ENCODE data around the gene NME3.
"Not testable (repeated sequence)": the region's sequence is repeated elsewhere in the genome, so short reads cannot be mapped to it uniquely, and the experiment has no call there.

NME3 gene

GRCh38 chr16:1771188-1771863, at the start of gene NME3:
TSS of gene NME3 (minus strand) at chr16:1771543. CDS start at chr16:1771534, 9 bp downstream.
- FAIRE-seq: no peak

GRCh38 chr16:1820946-1821290, 49.6 kb upstream of the NME3 start:
- no peak for FAIRE-seq

GRCh38 chr16:1820096-1820945, 49.0 kb upstream of the NME3 start:
- FAIRE-seq: no peak

DNA sequence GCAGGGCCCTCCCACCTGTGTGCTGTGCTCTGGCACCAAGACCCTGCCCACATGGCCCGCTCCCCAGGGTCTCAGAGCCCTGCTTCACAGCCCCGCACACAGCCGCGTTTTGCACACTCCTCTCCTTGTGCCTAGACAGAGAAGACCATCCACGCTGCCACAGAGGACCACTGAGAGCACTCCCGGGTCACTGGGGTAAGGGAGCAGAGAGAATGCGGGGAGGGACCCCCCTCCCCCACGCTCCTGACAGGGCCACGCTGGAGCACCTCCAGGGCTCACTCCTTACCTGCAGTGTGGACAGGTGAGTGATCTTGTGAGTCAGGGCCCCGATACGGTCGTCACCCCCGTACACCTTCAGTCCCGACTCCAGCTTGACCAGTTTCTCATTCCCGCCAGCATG, 48.3 kb upstream of the NME3 start:
- FAIRE-seq: no peak

GRCh38 chr16:1818873-1819525, 47.7 kb upstream of the NME3 start:
- no peak for FAIRE-seq

GRCh38 chr16:1818204-1818872, 47.0 kb upstream of the NME3 start:
- FAIRE-seq: no peak

DNA sequence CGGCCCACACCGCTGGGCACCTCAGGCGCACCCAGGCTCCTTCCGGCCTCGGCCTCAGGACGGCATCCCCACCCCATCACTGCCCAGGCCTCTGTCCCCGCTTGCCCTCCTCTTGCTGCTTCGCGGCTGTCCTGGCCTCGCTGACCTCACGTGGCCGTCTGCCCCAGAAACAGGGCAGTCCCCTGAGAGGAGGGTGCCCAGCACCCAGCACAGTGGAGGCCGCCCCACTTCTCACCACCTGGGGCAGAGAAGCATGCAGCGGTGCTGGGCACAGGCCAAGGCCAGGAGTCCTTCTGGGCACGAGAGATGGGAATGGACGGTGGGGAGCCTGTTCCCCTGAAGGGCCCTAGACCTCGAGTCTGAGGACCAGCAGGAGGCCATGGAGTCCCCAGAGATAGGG, 46.4 kb upstream of the NME3 start:
- FAIRE-seq: no peak

DNA sequence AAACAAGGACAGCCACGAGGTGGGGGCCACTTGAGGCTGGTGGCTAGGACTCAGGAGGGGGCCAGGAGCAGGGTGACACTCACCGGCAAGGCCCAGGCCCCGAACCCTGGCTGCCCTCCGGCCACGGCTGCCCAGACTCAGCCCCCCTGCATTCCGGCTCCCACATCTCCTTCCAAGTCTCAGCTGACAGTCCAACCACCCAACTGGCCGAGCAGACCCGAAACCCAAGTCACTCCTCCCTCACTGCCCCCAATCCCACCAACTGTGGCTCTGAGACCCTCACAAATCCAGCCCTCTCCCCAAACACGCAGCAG, 45.9 kb upstream of the NME3 start:
- FAIRE-seq: no peak

DNA sequence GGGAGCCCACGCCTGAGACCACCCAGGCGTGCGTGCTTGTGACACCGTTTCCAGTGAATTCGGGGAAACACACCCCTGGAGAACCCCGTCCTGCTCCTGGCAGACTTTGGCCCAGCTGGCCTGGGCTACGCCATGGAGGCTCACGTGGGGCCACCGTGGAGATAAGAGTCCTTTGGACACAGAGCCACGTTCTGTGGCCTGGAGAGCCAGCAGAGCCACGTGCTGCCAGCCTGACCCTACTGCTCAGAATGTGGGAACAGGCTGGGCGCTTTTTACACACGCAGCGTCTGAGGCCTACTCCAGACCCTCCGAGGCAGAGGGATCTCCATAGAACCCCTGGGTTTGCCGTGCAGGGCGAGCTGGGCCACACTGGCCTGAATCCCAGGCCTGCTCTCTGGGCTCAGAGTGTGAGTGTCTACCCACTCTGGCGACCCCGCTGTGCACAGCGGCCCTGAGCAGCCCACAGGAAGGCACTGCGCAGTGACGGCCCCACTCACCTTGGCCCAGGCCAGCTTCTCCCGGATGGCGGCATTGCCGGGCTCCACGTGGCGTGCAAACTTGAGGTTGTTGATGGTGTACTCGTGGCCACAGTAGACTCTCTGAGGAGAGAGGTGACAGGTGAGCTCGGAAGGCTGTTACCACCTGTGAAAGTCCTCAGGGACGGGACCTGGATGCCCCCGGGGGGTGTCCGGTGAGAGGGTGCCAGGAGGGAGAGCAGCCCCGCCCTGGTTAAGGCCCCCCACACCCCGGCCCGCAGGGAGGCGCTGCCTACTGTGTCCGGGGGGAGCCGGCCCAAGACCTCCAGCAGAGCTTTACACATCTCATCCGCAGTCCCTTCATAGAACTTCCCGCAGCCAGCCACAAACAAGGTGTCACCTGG, 45.3 kb upstream of the NME3 start:
- FAIRE-seq: no peak

GRCh38 chr16:1815461-1815860, 44.1 kb upstream of the NME3 start:
- no peak for FAIRE-seq

DNA sequence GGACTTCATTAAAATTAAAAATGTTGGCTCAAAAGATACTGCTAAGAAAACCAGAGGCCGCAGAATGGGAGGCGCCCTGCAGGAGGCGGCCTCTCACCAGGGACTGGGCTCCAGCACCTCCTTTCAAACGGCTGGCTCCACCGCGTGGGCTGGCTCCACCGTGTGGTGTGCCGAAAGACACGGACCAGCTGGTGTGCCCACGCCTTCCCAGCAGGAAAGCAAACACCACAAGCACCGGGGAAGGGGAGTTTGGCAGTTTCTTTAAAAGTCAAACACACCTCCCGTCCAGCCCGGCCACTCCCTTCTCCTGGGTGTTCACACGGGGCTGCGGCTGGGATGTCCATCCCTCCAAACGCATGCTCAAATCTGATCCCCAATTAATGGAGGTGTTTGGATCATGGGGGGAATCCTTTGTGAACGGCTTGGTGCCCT, 41.4 kb upstream of the NME3 start:
- no peak for FAIRE-seq

GRCh38 chr16:1810536-1810935, 39.2 kb upstream of the NME3 start:
- FAIRE-seq: no peak

DNA sequence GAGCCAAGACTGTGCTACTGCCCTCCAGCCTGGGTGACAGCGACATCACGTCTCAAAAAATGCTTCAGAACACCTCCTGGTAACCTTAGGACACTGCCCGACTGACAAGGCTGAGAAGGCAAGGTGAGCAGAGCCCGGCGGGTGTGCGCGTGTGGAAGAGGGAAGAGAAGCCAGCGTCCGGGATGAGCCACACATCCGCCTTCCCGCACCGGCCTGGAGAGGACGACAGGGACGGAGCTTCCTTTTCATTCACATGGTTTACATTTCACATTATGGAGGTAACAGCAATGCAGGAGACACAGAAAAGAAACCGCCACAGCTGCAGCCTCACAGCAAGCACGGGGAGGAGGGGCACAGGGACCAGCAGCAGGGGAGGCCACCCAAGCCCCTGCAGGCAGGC, 38.8 kb upstream of the NME3 start:
- no peak for FAIRE-seq

DNA sequence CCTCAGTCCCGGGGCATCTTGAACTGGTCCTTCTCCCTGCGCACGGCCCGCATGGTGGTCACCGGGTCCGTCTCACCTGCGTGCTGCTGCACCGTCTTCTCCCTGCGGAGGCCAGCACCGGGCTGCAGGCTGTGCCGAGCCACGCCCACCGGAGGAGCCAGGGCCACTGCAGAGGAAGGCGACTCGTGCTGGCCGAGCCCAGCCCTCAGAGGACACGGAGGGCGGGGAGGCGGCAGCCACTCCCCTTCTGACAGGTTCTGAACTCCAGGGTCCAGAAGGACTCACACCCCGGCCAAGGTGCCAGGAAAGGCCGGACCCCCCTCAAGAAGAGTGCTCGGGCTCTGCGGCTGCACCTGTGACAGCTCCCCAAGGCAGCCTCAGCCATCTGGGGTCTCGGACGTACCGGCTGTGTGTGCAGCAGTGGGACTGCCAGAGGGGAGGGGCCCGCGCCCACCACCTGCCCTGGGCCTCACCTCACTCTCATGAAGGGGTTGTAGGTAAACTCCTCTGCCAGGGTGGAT, 38.0 kb upstream of the NME3 start:
- FAIRE-seq: no peak

GRCh38 chr16:1808691-1809090, 37.3 kb upstream of the NME3 start:
- no peak for FAIRE-seq

GRCh38 chr16:1807626-1808025, 36.3 kb upstream of the NME3 start:
- no peak for FAIRE-seq

DNA sequence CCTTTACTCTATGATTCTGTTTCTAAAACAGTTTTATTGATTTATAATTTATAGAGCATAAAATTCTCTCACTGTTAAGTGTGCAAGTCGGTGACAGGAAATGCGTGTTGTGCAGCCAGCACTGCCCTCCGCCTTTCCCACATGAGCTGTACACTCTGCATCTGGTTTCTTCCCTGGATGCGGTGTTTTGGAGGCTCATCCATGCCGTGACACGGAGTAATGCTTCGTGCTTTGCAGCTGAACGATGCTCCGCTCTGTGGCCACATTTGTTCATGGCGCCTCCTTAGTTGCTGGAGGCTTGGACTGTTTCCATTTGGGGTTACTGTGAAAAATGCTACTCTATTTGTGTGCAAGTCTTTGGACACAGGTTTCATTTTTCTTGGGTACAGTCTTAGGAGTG, 29.4 kb upstream of the NME3 start:
- no peak for FAIRE-seq

DNA sequence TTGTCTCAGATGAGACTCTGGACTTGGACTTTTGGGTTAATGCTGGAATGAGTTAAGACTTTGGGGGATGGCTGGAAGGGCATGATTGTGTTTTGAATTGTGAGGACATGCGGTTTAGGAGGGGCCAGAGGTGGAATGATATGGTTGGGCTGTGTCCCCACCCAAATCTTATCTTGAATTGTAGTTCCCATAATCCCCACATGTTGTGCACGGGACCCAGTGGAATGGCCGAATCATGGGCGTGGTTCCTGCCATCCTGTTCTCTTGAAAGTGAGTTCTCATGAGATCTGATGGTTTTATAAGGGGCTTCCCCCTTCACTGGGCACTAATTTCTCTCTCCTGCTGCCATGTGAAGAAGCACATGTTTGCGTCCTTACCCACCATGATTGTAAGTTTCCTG, 27.9 kb upstream of the NME3 start:
- not testable (repeated sequence) for FAIRE-seq

GRCh38 chr16:1794908-1795666, 23.7 kb upstream of the NME3 start:
- no peak for FAIRE-seq

DNA sequence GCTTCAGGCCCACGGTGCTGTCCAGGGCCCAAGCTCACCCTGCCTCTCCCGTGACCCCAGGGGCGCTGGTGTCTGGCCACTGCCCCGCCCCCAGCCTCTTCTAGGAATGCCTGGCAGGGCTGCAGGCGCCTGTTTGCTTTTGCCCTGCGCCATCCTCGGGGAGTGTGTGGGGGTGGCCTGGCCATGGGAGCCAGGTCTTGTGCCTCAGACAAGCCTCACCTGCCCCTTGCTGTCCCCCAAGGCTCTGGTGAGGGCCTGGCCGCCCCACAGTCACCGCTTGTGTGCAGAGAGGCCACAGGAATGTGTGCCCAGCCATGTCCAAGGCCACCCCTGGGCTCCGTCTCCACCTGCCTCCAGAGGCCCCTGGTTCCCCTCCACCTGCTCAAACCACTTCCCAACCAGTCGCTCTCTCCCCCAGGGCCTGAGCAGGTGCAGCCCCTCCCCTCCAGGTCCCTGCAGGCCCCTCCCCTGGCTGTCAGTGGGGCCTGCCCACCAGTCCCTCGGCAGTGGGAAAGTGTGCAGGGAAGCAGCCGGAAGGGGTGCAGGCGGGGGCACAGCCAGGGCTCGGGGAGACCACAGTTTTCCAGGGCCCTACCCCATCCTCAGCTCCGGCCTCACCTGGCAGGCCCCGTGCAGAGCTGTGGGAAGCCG, 23.0 kb upstream of the NME3 start:
- no peak for FAIRE-seq
